Endothelial cell of umbilical vein (primary cell): ENCODE data around the gene TDRD3. TPM values are rescaled to one million over a fixed set of nuclear protein-coding genes. Genes with fewer than 3 reads are reported as not detected.

Experiments used
- BruUV-seq: library from RNA; stranded (reverse); fragments of 400-500 nt; replicated peaks from 2 replicates; lab custom pipeline; 2021; lab: Mats Ljungman, UMichigan
- CTCF ChIA-PET: fragments of 300-600, 350-600 bp; sonication (Branson Sonifier 250); formaldehyde crosslinking; loops from one replicate; lab custom pipeline; 2021; ENCODE audit warnings: antibody characterized with exemption, inconsistent platforms; lab: Charles Lee
- POLR2A ChIA-PET: fragments of 300-600, 350-600 bp; sonication (Branson Sonifier 250); formaldehyde crosslinking; loops from one replicate; lab custom pipeline; 2021; ENCODE audit warnings: antibody characterized with exemption, inconsistent platforms; lab: Charles Lee
- DNase-seq: peaks from one replicate; pipeline ENCODE4 v3.0.0-alpha.2; 2011; ENCODE audit warnings: low read depth, low spot score
- FAIRE-seq: peaks from 2 replicates; lab custom pipeline; 2011; peaks lifted over from hg19 to GRCh38; lab: Jason Lieb, UNC
- H2AFZ ChIP-seq: 2 replicates; pipeline ENCODE4 v1.6.0; 2012; ENCODE audit warnings: low read depth, low read length, control low read depth, inconsistent platforms
- H3K27ac ChIP-seq: 2 replicates; pipeline ENCODE4 v1.5.1; 2011; ENCODE audit warnings: low read depth, mild to moderate bottlenecking, control low read depth, low read length, moderate library complexity; ENCODE audit not compliant: insufficient read depth
- H3K27me3 ChIP-seq, 2 experiments: 2 replicates each; pipeline versions ENCODE4 v1.6.0 to v1.6.1; 2011; ENCODE audit warnings: low read length in 2 of 2, mixed read lengths in 1 of 2; ENCODE audit not compliant: control insufficient read depth in 2 of 2, insufficient read depth in 2 of 2
- H3K36me3 ChIP-seq, 2 experiments: 2 replicates in 1 of 2; 3 replicates in 1 of 2; pipeline ENCODE4 v1.5.1; 2011; ENCODE audit warnings: low read length in 2 of 2, mild to moderate bottlenecking in 1 of 2, moderate library complexity in 1 of 2; ENCODE audit not compliant: control insufficient read depth in 2 of 2, insufficient read depth in 2 of 2; ENCODE audit errors: extremely low read depth in 1 of 2
- H3K4me1 ChIP-seq: 3 replicates; pipeline ENCODE4 v1.5.1; 2011; ENCODE audit warnings: mild to moderate bottlenecking, low read length; ENCODE audit not compliant: control insufficient read depth, insufficient read depth; ENCODE audit errors: extremely low read depth
- H3K4me2 ChIP-seq: 2 replicates; pipeline ENCODE4 v1.6.1; 2011; ENCODE audit warnings: low read length, control low read depth, mixed read lengths; ENCODE audit not compliant: insufficient read depth
- H3K4me3 ChIP-seq, 3 experiments: fragments of 200-600 bp in 1 of 3; sonication (generic), shearing (Covaris generic) in 1 of 3; replicated peaks in 1 of 3; 2 replicates each; pipeline ENCODE4 v1.5.1; 2011 to 2016; ENCODE audit warnings: control low read depth in 3 of 3, low read length in 3 of 3, mild to moderate bottlenecking in 2 of 3, inconsistent platforms in 1 of 3, low read depth in 1 of 3, moderate library complexity in 1 of 3; ENCODE audit not compliant: insufficient read depth in 1 of 3
- H3K79me2 ChIP-seq: 2 replicates; pipeline ENCODE4 v1.6.0; 2012; ENCODE audit warnings: low read length, inconsistent platforms; ENCODE audit not compliant: control insufficient read depth, insufficient read depth
- H3K9ac ChIP-seq: replicated peaks from 2 replicates; pipeline ENCODE3; 2011; ENCODE audit warnings: low read length, control low read depth; ENCODE audit not compliant: insufficient read depth; ENCODE audit errors: extremely low read depth
- H3K9me1 ChIP-seq: replicated peaks from 3 replicates; pipeline ENCODE4 v1.6.0; 2011; ENCODE audit warnings: mild to moderate bottlenecking, low read length; ENCODE audit not compliant: control insufficient read depth, insufficient read depth; ENCODE audit errors: extremely low read depth
- H3K9me3 ChIP-seq: replicated peaks from 2 replicates; pipeline ENCODE4 v1.5.1; 2012; ENCODE audit warnings: low read length, inconsistent platforms; ENCODE audit not compliant: control insufficient read depth, insufficient read depth
- H4K20me1 ChIP-seq: replicated peaks from 2 replicates; pipeline ENCODE3; 2011; ENCODE audit warnings: mild to moderate bottlenecking, low read length; ENCODE audit not compliant: control insufficient read depth, insufficient read depth; ENCODE audit errors: extremely low read depth
- CTCF ChIP-seq, 2 donors: IDR thresholded peaks; 1 replicate in 1 of 2; 2 replicates in 1 of 2; pipeline ENCODE4 v1.5.1; 2011; ENCODE audit warnings: low read length in 2 of 2, mild to moderate bottlenecking in 2 of 2, moderate library complexity in 2 of 2, control low read depth in 1 of 2, inconsistent platforms in 1 of 2, low read depth in 1 of 2; ENCODE audit not compliant: insufficient read depth in 1 of 2; ENCODE audit errors: extremely low read depth in 1 of 2
- EZH2 ChIP-seq: IDR thresholded peaks from 2 replicates; pipeline ENCODE4 v1.6.1; 2012; ENCODE audit warnings: borderline replicate concordance, low read depth, mild to moderate bottlenecking, moderate library complexity, low read length, inconsistent platforms; ENCODE audit not compliant: severe bottlenecking
- FOS ChIP-seq: IDR thresholded peaks from 2 replicates; pipeline ENCODE4 v1.6.1; 2011; ENCODE audit warnings: mild to moderate bottlenecking, low read length, moderate library complexity, borderline replicate concordance; ENCODE audit not compliant: insufficient read depth
- GATA2 ChIP-seq: IDR thresholded peaks from 2 replicates; pipeline ENCODE4 v1.7.0; 2011; ENCODE audit warnings: low read depth, mild to moderate bottlenecking, moderate library complexity, mixed read lengths, low read length; ENCODE audit not compliant: insufficient read length, insufficient read depth
- JUN ChIP-seq: IDR thresholded peaks from 2 replicates; pipeline ENCODE4 v1.6.1; 2011; ENCODE audit warnings: borderline replicate concordance, low read depth; ENCODE audit not compliant: insufficient read length, insufficient read depth
- MYC ChIP-seq: IDR thresholded peaks from one replicate; pipeline ENCODE4 v1.6.1; 2011; ENCODE audit warnings: mild to moderate bottlenecking, low read depth, low read length
- POLR2A ChIP-seq: IDR thresholded peaks from 2 replicates; pipeline ENCODE4 v1.6.1; 2012; ENCODE audit warnings: low read depth, mild to moderate bottlenecking, control low read depth, low read length
- POLR2AphosphoS5 ChIP-seq: IDR thresholded peaks from 2 replicates; pipeline ENCODE4 v1.6.1; 2012; ENCODE audit warnings: low read depth, mild to moderate bottlenecking, control low read depth, low read length, moderate library complexity; ENCODE audit not compliant: insufficient read depth
- dilution Hi-C: fragments of 300-500 bp; cut with MboI; formaldehyde crosslinking; loops from one replicate; pipeline ENCODE4 v1.15.0; 2019; ENCODE audit warnings: low sequenced_read_pairs; ENCODE audit not compliant: extremely low pct_ligation_motif_present
- intact Hi-C: fragments of 100-400 bp; cut with micrococcal nuclease; formaldehyde crosslinking; loops from one replicate; pipeline ENCODE4 v1.10.0; 2022
- polyA plus RNA-seq, 4 experiments: library from polyadenylated mRNA; depleted of rRNA in 3 of 4; stranded (reverse) in 3 of 4; unstranded in 1 of 4; fragments of >200 nt; gene quantifications; 2 replicates each; pipeline versions ENCODE4 v1.2.1 to v1.2.3, GENCODE V29; 2011 to 2012; ENCODE audit warnings: missing spikeins in 1 of 4
- total RNA-seq: library from RNA; stranded (reverse); gene quantifications from 2 replicates; pipeline ENCODE4 v1.2.3, GENCODE V29; 2021
- TF ChIP-seq, protein P1 (sequence below): IDR thresholded peaks from 2 replicates; pipeline ENCODE4 v1.6.1; 2011; ENCODE audit not compliant: insufficient read depth, insufficient read length

Gene TDRD3
- total and polyA plus RNA-seq, 2 donors (not counting 3 experiments of a cell fraction or from before 2014, with no cell fraction given) = 3.0 to 16.3 TPM

- FAIRE-seq = no peak
- Histone ChIP-seq H3K4me1 (no peaks in the 10 kb centered on the region), H3K9me3 (no peaks in the 10 kb centered on the region), H3K4me2 (no peak overlapping the region), H3K27me3 (peaks cover 2% of the 10 kb centered on the region in 2 experiments), H3K4me3 (no peak overlapping the region), H4K20me1 (no peaks in the 10 kb centered on the region), H3K27ac (no peak overlapping the region), H3K9ac (no peak overlapping the region), H3K36me3 (no peaks in the 10 kb centered on the region), H3K79me2 (no peaks in the 10 kb centered on the region), H2AFZ (no peak overlapping the region), H3K9me1 (no peaks in the 10 kb centered on the region)
- TF ChIP-seq, protein P1, sequence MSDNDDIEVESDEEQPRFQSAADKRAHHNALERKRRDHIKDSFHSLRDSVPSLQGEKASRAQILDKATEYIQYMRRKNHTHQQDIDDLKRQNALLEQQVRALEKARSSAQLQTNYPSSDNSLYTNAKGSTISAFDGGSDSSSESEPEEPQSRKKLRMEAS = no peak
- TF ChIP-seq CTCF (IDR thresholded peaks at IDR 0.05; ENCODE audit: extremely low read depth in 1 of 2, insufficient read depth in 1 of 2, low read depth in 1 of 2, low read length in 2 of 2) = no peak
- TF ChIP-seq POLR2AphosphoS5 = no peak
- TF ChIP-seq EZH2 = no peak
- no peak for TF ChIP-seq FOS
- TF ChIP-seq POLR2A = no peak
- TF ChIP-seq MYC = no peak
- no peak for TF ChIP-seq GATA2
- TF ChIP-seq JUN = no peak
- POLR2A ChIA-PET = no interaction called here
- intact Hi-C loops = no loop called here
- no TSS peak for BruUV-seq
- CTCF ChIA-PET = interaction anchor here (2.4 kb wide), 1 partner anchor 12 kb away, joined by 7 read pairs; no protein-coding TSS in a partner anchor
- dilution Hi-C loops = no loop called here
- DNase-seq = no peak
These were observed 40.0 kb upstream of the TDRD3 start for GRCh38 chr13:60356970-60357369.
